MM.1S (cell line): ENCODE data around the gene AATK.
A peak's percentile ranks its signal among the peaks of the same experiment; 100 is the strongest.

ENCODE experiments used
- DNase-seq: peaks from one replicate; pipeline ENCODE4 v3.0.0-alpha.2; 2015
- H2AFZ ChIP-seq: fragments of 300-600 bp; sonication (generic); 2 replicates; pipeline ENCODE4 v1.6.0; 2016; ENCODE audit warnings: antibody characterized with exemption, low read length
- H3F3A ChIP-seq: fragments of 300-600 bp; sonication (generic); 2 replicates; pipeline ENCODE4 v1.6.1; 2016; ENCODE audit warnings: mild to moderate bottlenecking, antibody characterized with exemption, low read length, moderate library complexity, mixed read lengths; ENCODE audit not compliant: insufficient read depth
- H3K27ac ChIP-seq: fragments of 300-600 bp; sonication (generic); 2 replicates; pipeline ENCODE4 v1.5.1; 2016; ENCODE audit warnings: mild to moderate bottlenecking, low read length
- H3K27me3 ChIP-seq: fragments of 300-600 bp; sonication (generic); replicated peaks from 2 replicates; pipeline ENCODE4 v1.6.0; 2016; ENCODE audit warnings: low read length; ENCODE audit not compliant: insufficient read depth
- H3K36me3 ChIP-seq: fragments of 300-600 bp; sonication (generic); replicated peaks from 2 replicates; pipeline ENCODE4 v1.6.1; 2016; ENCODE audit warnings: mild to moderate bottlenecking, low read length, mixed read lengths; ENCODE audit not compliant: insufficient read depth
- H3K4me1 ChIP-seq: fragments of 300-600 bp; sonication (generic); 2 replicates; pipeline ENCODE4 v1.6.1; 2016; ENCODE audit warnings: low read length, mixed read lengths
- H3K4me2 ChIP-seq: fragments of 300-600 bp; sonication (generic); 2 replicates; pipeline ENCODE4 v1.6.0; 2016; ENCODE audit warnings: low read depth, low read length
- H3K4me3 ChIP-seq: fragments of 300-600 bp; sonication (generic); 2 replicates; pipeline ENCODE4 v1.5.1; 2016; ENCODE audit warnings: low read length, mixed read lengths
- H3K79me2 ChIP-seq: fragments of 300-600 bp; sonication (generic); 2 replicates; pipeline ENCODE4 v1.6.1; 2016; ENCODE audit warnings: mixed run types, low read length, mixed read lengths
- H3K9ac ChIP-seq: fragments of 300-600 bp; sonication (generic); 2 replicates; pipeline ENCODE4 v1.6.1; 2016; ENCODE audit warnings: low read length, mixed read lengths
- H3K9me2 ChIP-seq: fragments of 300-600 bp; sonication (generic); replicated peaks from 2 replicates; pipeline ENCODE4 v1.6.1; 2016; ENCODE audit warnings: mild to moderate bottlenecking, low read length, mixed read lengths; ENCODE audit not compliant: insufficient read depth
- H3K9me3 ChIP-seq: fragments of 300-600 bp; sonication (generic); replicated peaks from 2 replicates; pipeline ENCODE4 v1.6.1; 2016; ENCODE audit warnings: mild to moderate bottlenecking, low read length, mixed read lengths; ENCODE audit not compliant: insufficient read depth
- H4K20me1 ChIP-seq: fragments of 300-600 bp; sonication (generic); 2 replicates; pipeline ENCODE4 v1.6.1; 2016; ENCODE audit warnings: mild to moderate bottlenecking, low read length, moderate library complexity, mixed read lengths; ENCODE audit not compliant: insufficient read depth
- EZH2 ChIP-seq: fragments of 300-600 bp; sonication (generic); optimal IDR thresholded peaks from 2 replicates; pipeline ENCODE3; 2017; ENCODE audit warnings: low read depth, mild to moderate bottlenecking, antibody characterized with exemption, low read length, mixed read lengths
- EZH2phosphoT487 ChIP-seq: fragments of 300-600 bp; sonication (generic); IDR thresholded peaks from 2 replicates; pipeline ENCODE4 v1.6.1; 2018; ENCODE audit warnings: antibody characterized with exemption, low read length
- TF ChIP-seq, protein P1 (sequence below): fragments of 300-600 bp; sonication (generic); IDR thresholded peaks from 2 replicates; pipeline ENCODE4 v1.5.1; 2016; ENCODE audit warnings: antibody characterized with exemption, low read length, mixed read lengths

The AATK gene

DNA sequence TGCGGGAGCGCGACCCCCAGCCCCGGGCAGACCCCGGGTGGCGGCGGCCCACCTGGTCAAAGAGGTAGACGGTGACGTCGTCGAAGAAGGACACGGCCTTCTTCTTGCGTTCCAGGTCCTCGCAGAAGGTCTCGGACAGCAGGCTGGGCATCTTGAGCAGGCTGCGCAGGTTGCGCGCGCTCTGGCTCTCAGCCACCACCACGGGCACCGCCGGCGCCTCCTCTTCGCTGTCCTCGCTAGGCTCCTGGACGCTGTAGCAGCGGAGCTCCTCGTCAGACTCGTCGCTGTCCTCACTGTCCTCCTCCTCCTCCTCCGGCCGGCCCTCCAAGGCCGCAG is 45.9 kb downstream of the AATK start:
- no peaks in the 10 kb centered on the region for H4K20me1 ChIP-seq

DNA sequence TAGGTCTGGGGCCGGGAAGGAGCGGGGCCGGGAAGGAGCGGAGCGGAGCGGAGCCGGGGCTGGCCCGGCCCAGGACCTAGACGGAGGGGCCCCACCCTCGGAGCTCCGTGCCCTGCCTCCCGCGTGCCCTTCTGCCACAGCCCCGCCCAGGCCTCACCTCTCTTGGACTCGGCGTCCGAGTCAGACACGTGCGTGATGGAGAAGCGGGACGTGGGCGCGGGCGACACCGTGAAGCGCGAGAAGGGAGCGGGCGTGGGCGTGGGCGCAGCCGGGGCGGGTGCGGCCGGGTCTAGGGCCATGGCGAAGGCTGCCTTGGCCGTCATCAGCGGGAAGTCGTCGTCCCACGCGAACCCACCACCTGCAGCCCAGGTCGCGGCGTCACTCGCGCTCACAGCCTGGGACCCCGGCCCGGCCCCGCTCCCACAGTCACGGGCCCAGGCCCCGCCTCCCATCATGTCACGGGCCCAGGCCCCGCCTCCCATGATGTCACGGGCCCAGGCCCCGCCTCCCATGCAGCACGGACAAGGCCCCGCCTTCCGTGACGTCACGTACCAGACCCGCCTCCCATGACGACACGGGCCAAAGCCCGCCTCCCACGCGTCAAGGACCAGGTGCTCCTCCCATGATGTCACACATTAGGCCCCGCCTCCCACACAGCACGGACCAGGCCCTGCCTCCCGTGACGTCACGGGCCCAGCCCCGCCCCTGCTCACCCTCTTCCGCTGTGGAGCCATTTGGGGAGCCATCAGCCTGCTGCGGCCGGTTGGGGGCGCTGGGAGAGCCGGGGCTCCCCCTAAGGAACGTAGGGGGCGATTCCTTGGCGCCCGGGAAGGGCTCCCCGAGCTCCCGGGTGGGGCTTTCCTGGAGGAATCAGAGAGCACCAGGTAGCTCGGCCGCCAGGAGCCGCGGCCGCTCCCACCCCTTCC is 46.5 kb downstream of the AATK start:
- Histone ChIP-seq H3K27me3 (peaks cover 64% of the 10 kb centered on the region), H3K36me3 (no peaks in the 10 kb centered on the region), H2AFZ (no peak overlapping the region), H3K9me3 (no peaks in the 10 kb centered on the region), H3K79me2 (no peaks in the 10 kb centered on the region), H3K27ac (no peak overlapping the region), H3K4me1 (no peaks in the 10 kb centered on the region), H3K4me3 (peak overlapping the region; percentile 17; the same call in 1 of the 2 replicates), H3K9ac (no peak overlapping the region), H3K4me2 (peak overlapping the region; percentile 29; the same call in 1 of the 2 replicates), H4K20me1 (no peaks in the 10 kb centered on the region), H3K9me2 (no peaks in the 10 kb centered on the region), H3F3A (no peaks in the 10 kb centered on the region)
- TF ChIP-seq EZH2 (no peak), EZH2phosphoT487 (no peak)
- TF ChIP-seq, protein P1, sequence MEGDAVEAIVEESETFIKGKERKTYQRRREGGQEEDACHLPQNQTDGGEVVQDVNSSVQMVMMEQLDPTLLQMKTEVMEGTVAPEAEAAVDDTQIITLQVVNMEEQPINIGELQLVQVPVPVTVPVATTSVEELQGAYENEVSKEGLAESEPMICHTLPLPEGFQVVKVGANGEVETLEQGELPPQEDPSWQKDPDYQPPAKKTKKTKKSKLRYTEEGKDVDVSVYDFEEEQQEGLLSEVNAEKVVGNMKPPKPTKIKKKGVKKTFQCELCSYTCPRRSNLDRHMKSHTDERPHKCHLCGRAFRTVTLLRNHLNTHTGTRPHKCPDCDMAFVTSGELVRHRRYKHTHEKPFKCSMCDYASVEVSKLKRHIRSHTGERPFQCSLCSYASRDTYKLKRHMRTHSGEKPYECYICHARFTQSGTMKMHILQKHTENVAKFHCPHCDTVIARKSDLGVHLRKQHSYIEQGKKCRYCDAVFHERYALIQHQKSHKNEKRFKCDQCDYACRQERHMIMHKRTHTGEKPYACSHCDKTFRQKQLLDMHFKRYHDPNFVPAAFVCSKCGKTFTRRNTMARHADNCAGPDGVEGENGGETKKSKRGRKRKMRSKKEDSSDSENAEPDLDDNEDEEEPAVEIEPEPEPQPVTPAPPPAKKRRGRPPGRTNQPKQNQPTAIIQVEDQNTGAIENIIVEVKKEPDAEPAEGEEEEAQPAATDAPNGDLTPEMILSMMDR = no peak
- peak; percentile 12 for DNase-seq

More for the DNA sequence above, 45.9 kb downstream of the AATK start:
- no peaks in the 10 kb centered on the region for H3K9me2 ChIP-seq
- no peak overlapping the region for H3K9ac ChIP-seq
- no peak overlapping the region for H3K27ac ChIP-seq
- peaks cover 60% of the 10 kb centered on the region for H3K27me3 ChIP-seq
- TF ChIP-seq, protein P1 = no peak
- no peak for TF ChIP-seq EZH2phosphoT487
- no peak for TF ChIP-seq EZH2
- DNase-seq = no peak
- no peaks in the 10 kb centered on the region for H3K9me3 ChIP-seq
- H3K79me2 ChIP-seq = no peaks in the 10 kb centered on the region
- no peaks in the 10 kb centered on the region for H3F3A ChIP-seq
- no peak overlapping the region for H2AFZ ChIP-seq
- no peak overlapping the region for H3K4me3 ChIP-seq
- no peak overlapping the region for H3K4me2 ChIP-seq
- no peaks in the 10 kb centered on the region for H3K4me1 ChIP-seq
- H3K36me3 ChIP-seq = no peaks in the 10 kb centered on the region

DNA sequence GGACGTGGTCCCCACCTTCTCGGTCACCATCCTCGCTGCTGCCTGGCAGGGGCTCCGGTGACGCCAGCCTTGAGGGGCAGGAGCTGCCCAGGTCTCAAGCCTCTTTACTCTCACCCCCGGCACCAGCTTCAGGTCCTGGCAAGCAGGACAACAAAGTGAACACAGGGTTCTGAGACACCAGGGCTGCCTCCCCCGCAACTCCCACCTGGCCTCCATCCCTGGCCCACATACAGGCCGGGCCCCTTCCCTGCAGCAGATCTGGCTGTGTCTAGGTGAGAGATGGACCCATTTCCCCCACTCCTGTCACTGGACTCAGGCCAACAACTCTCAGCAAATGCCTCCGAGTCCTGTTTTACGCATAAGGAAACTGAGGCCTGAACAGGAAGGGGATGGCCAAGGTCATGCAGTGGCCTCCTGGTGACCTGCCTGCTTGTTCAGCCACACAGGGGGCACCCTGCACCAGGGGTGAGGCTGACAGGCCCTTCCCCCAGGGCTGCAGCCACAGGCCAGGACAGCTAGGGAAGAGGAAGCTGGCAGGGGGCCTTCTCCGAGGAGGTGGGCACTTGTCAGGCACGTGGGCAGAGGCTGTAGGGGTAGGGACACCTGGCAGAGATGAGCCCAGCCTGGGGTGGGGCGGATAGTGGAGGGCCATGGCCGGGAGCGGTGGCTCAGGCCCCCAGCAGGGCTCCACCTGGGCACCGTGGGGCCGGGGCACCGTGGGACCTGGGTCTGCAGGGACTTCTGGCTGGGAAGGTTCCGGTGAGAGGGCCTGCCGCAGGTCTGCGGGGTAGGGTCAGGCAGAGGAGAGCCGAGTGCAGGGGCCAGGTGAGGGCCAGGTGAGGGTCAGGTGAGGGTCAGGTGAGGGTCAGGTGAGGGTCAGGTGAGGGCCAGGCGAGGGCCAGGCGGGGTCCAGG is 47.5 kb downstream of the AATK start:
- no peak overlapping the region for H3K4me2 ChIP-seq
- H3K4me1 ChIP-seq = no peaks in the 10 kb centered on the region
- no peak overlapping the region for H3K27ac ChIP-seq
- no peak overlapping the region for H2AFZ ChIP-seq
- H4K20me1 ChIP-seq = no peaks in the 10 kb centered on the region
- TF ChIP-seq, protein P1 = no peak
- TF ChIP-seq EZH2phosphoT487 (no peak), EZH2 (no peak)
- H3K4me3 ChIP-seq = no peak overlapping the region
- H3K36me3 ChIP-seq = no peaks in the 10 kb centered on the region
- no peaks in the 10 kb centered on the region for H3K9me2 ChIP-seq
- peaks cover 65% of the 10 kb centered on the region for H3K27me3 ChIP-seq
- H3K79me2 ChIP-seq = no peaks in the 10 kb centered on the region
- no peak for DNase-seq
- no peaks in the 10 kb centered on the region for H3F3A ChIP-seq
- no peak overlapping the region for H3K9ac ChIP-seq
- no peaks in the 10 kb centered on the region for H3K9me3 ChIP-seq
